SK-N-SH treated with all-trans-retinoic acid at 6 μM for 48 hours (cell line): ENCODE measurements around the gene FHOD1.
A peak's percentile ranks its signal among the peaks of the same experiment; 100 is the strongest.

Experiments
- ATAC-seq: fragments of 200-7000 bp; cut with Tn5 transposase; 3 replicates; pipeline ENCODE4 v1.9.1; 2020; ENCODE audit warnings: mild to moderate bottlenecking, moderate library complexity
- ARNTL ChIP-seq: fragments of 450-650 bp; formaldehyde crosslinking; IDR thresholded peaks from 2 replicates; pipeline ENCODE4 v1.5.0; 2020; ENCODE audit warnings: low read depth, mild to moderate bottlenecking, moderate library complexity, borderline replicate concordance
- BACH2 ChIP-seq: fragments of 250-450 bp; sonication (Bioruptor Pico); IDR thresholded peaks from 2 replicates; pipeline ENCODE4 v1.9.0; 2021; ENCODE audit warnings: mild to moderate bottlenecking, borderline replicate concordance
- CSRNP3 ChIP-seq: fragments of 250-450 bp; sonication (Bioruptor Pico); IDR thresholded peaks from 2 replicates; pipeline ENCODE4 v1.5.1; 2021; ENCODE audit warnings: mild to moderate bottlenecking, moderate library complexity
- ESRRG ChIP-seq: fragments of 250-450 bp; sonication (Bioruptor Pico); IDR thresholded peaks from 2 replicates; pipeline ENCODE4 v1.6.1; 2021; ENCODE audit warnings: mild to moderate bottlenecking
- GLIS3 ChIP-seq: fragments of 250-450 bp; sonication (Bioruptor Pico); IDR thresholded peaks from 2 replicates; pipeline ENCODE4 v1.5.0; 2020; ENCODE audit warnings: mild to moderate bottlenecking, moderate library complexity
- ISL1 ChIP-seq: fragments of 250-450 bp; sonication (Bioruptor Pico); IDR thresholded peaks from 2 replicates; pipeline ENCODE4 v2.1.2; 2022; ENCODE audit warnings: mild to moderate bottlenecking, moderate library complexity
- OSR1 ChIP-seq: fragments of 250-450 bp; sonication (Bioruptor Pico); IDR thresholded peaks from 2 replicates; pipeline ENCODE4 v1.8.0; 2022; ENCODE audit warnings: moderate library complexity, mild to moderate bottlenecking, inconsistent platforms
- POU6F1 ChIP-seq: fragments of 250-450 bp; sonication (Bioruptor Pico); IDR thresholded peaks from 2 replicates; pipeline ENCODE4 v1.8.0; 2021; ENCODE audit warnings: low read depth, mild to moderate bottlenecking, moderate library complexity, borderline replicate concordance
- PPARA ChIP-seq: fragments of 250-450 bp; sonication (Bioruptor Pico); IDR thresholded peaks from 2 replicates; pipeline ENCODE4 v1.5.0; 2020; ENCODE audit warnings: mild to moderate bottlenecking, borderline replicate concordance
- RARB ChIP-seq: fragments of 250-450 bp; sonication (Bioruptor Pico); IDR thresholded peaks from 2 replicates; pipeline ENCODE4 v1.8.0; 2021; ENCODE audit warnings: mild to moderate bottlenecking, moderate library complexity
- TCF4 ChIP-seq: fragments of 250-450 bp; sonication (Bioruptor Pico); IDR thresholded peaks from 2 replicates; pipeline ENCODE4 v1.8.0; 2021; ENCODE audit warnings: mild to moderate bottlenecking, moderate library complexity, borderline replicate concordance
- TOX ChIP-seq: fragments of 250-450 bp; sonication (Bioruptor Pico); IDR thresholded peaks from 2 replicates; pipeline ENCODE4 v1.8.0; 2021; ENCODE audit warnings: mild to moderate bottlenecking, moderate library complexity, borderline replicate concordance
- ZC3H10 ChIP-seq: fragments of 250-450 bp; sonication (Bioruptor Pico); IDR thresholded peaks from 2 replicates; pipeline ENCODE4 v1.5.1; 2021; ENCODE audit warnings: mild to moderate bottlenecking, moderate library complexity
- ZFP3 ChIP-seq: fragments of 250-450 bp; sonication (Bioruptor Pico); IDR thresholded peaks from 2 replicates; pipeline ENCODE4 v1.5.0; 2020; ENCODE audit warnings: mild to moderate bottlenecking, moderate library complexity
- ZFP30 ChIP-seq: fragments of 450-650 bp; formaldehyde crosslinking; IDR thresholded peaks from 2 replicates; pipeline ENCODE4 v1.5.0; 2022; ENCODE audit warnings: mild to moderate bottlenecking, moderate library complexity
- ZNF565 ChIP-seq: fragments of 450-650 bp; formaldehyde crosslinking; conservative IDR thresholded peaks from 2 replicates; pipeline ENCODE4 v1.5.0; 2020; ENCODE audit warnings: low read depth, mild to moderate bottlenecking, moderate library complexity
- ZNF70 ChIP-seq: fragments of 450-650 bp; formaldehyde crosslinking; IDR thresholded peaks from 2 replicates; pipeline ENCODE4 v1.5.0; 2020; ENCODE audit warnings: mild to moderate bottlenecking, moderate library complexity
- ZNF8 ChIP-seq: fragments of 450-650 bp; formaldehyde crosslinking; IDR thresholded peaks from 2 replicates; pipeline ENCODE4 v1.5.0; 2020; ENCODE audit warnings: mild to moderate bottlenecking, moderate library complexity
- TF ChIP-seq, protein P1 (sequence below): fragments of 250-450 bp; sonication (Bioruptor Pico); IDR thresholded peaks from 2 replicates; pipeline ENCODE4 v1.5.1; 2020; ENCODE audit warnings: low read depth, mild to moderate bottlenecking, moderate library complexity
- TF ChIP-seq, protein P2 (sequence below): fragments of 250-450 bp; sonication (Bioruptor Pico); IDR thresholded peaks from 2 replicates; pipeline ENCODE4 v1.5.0; 2020; ENCODE audit warnings: mild to moderate bottlenecking, moderate library complexity

Gene FHOD1

GRCh38 chr16:67241008-67241900, 6.0 kb downstream of the FHOD1 start:
- TF ChIP-seq OSR1 (CRISPR knock-in tag): no peak
- TF ChIP-seq ZFP3: peak; percentile 69
- ATAC-seq: peak; percentile 58

DNA sequence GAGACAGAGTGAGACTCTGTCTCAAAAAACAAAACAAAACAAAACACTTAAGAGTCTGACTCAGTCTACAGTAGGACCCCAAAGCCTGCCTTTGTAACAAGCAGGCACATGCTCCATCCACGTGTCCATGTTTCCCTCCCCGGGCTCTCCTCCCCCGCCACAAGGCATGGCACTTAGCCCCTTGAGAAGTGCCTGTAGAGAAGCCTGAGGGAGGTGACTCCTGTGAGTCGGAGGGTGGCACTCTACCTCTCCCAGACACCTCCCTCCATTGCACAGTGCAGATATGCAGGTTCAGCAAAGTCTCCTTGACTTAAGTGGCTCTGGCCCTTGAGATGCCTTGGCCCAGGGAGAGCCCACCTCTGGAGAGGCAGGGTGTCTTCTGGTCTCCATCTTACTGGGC, 6.8 kb downstream of the FHOD1 start:
- TF ChIP-seq ZNF8 (CRISPR knock-in tag): no peak
- TF ChIP-seq ZFP3: no peak
- TF ChIP-seq RARB (CRISPR knock-in tag): no peak
- TF ChIP-seq ESRRG (CRISPR knock-in tag): no peak
- no peak for TF ChIP-seq BACH2 (CRISPR knock-in tag)
- TF ChIP-seq TOX (CRISPR knock-in tag): no peak
- no peak for TF ChIP-seq GLIS3
- TF ChIP-seq ISL1 (CRISPR knock-in tag): no peak
- no peak for TF ChIP-seq ZFP30
- TF ChIP-seq, protein P1, sequence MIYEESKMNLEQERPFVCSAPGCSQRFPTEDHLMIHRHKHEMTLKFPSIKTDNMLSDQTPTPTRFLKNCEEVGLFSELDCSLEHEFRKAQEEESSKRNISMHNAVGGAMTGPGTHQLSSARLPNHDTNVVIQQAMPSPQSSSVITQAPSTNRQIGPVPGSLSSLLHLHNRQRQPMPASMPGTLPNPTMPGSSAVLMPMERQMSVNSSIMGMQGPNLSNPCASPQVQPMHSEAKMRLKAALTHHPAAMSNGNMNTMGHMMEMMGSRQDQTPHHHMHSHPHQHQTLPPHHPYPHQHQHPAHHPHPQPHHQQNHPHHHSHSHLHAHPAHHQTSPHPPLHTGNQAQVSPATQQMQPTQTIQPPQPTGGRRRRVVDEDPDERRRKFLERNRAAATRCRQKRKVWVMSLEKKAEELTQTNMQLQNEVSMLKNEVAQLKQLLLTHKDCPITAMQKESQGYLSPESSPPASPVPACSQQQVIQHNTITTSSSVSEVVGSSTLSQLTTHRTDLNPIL (CRISPR knock-in tag): no peak
- no peak for TF ChIP-seq ZNF565 (CRISPR knock-in tag)
- TF ChIP-seq, protein P2, sequence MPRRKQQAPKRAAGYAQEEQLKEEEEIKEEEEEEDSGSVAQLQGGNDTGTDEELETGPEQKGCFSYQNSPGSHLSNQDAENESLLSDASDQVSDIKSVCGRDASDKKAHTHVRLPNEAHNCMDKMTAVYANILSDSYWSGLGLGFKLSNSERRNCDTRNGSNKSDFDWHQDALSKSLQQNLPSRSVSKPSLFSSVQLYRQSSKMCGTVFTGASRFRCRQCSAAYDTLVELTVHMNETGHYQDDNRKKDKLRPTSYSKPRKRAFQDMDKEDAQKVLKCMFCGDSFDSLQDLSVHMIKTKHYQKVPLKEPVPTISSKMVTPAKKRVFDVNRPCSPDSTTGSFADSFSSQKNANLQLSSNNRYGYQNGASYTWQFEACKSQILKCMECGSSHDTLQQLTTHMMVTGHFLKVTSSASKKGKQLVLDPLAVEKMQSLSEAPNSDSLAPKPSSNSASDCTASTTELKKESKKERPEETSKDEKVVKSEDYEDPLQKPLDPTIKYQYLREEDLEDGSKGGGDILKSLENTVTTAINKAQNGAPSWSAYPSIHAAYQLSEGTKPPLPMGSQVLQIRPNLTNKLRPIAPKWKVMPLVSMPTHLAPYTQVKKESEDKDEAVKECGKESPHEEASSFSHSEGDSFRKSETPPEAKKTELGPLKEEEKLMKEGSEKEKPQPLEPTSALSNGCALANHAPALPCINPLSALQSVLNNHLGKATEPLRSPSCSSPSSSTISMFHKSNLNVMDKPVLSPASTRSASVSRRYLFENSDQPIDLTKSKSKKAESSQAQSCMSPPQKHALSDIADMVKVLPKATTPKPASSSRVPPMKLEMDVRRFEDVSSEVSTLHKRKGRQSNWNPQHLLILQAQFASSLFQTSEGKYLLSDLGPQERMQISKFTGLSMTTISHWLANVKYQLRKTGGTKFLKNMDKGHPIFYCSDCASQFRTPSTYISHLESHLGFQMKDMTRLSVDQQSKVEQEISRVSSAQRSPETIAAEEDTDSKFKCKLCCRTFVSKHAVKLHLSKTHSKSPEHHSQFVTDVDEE (CRISPR knock-in tag): no peak
- TF ChIP-seq POU6F1: no peak
- ATAC-seq: no peak

DNA sequence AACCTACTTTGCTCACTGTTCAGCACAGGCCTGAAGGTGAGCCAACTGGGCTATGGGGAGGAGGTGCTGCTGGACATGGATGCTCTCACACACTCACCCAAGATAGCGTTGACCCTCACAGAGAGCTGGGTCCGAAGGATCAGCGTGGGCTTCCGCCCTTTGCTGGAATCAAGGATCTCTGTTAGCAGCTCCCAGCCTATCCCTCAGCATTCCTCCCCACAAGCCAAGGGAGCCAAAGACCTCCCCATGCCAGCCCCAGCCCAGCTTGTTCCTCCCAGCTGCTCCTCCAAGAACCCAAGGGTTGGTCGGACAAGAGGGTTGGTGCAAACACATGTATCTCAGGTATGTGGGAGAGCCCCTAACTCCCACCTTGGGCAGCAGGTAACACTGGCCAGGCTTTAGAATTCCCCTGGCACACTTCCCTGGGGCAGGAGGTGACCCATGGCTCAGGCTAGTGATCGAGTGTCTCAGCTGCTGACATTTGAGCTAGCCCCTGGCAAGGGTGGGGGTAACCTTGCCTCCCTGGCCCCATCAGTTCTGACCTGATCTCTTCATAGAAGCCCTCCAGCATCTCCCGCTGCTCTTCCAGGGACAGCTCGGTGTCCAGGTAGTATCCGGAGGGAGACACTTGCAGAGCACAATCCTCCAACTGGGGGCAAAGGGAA, 8.3 kb downstream of the FHOD1 start:
- no peak for TF ChIP-seq ARNTL (CRISPR knock-in tag)
- TF ChIP-seq ZC3H10 (CRISPR knock-in tag): no peak
- no peak for TF ChIP-seq OSR1 (CRISPR knock-in tag)
- no peak for TF ChIP-seq PPARA (CRISPR knock-in tag)
- ATAC-seq: no peak

DNA sequence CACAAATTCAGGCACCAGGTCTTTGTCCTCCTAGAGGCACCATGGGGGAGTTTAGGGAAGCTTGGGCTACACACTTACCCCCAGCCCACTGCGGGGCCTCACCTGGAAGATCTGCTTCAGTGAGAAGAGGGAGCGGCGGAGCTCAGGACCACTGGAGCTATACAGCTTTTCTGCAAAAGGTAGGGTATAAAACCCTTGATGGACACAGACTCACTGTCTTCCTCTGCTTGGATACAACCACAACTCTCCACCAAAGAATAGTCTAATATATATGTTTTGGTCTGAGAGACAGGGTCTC, 9.1 kb downstream of the FHOD1 start:
- TF ChIP-seq ARNTL (CRISPR knock-in tag) (no peak), TCF4 (CRISPR knock-in tag) (no peak)
- ATAC-seq: no peak

DNA sequence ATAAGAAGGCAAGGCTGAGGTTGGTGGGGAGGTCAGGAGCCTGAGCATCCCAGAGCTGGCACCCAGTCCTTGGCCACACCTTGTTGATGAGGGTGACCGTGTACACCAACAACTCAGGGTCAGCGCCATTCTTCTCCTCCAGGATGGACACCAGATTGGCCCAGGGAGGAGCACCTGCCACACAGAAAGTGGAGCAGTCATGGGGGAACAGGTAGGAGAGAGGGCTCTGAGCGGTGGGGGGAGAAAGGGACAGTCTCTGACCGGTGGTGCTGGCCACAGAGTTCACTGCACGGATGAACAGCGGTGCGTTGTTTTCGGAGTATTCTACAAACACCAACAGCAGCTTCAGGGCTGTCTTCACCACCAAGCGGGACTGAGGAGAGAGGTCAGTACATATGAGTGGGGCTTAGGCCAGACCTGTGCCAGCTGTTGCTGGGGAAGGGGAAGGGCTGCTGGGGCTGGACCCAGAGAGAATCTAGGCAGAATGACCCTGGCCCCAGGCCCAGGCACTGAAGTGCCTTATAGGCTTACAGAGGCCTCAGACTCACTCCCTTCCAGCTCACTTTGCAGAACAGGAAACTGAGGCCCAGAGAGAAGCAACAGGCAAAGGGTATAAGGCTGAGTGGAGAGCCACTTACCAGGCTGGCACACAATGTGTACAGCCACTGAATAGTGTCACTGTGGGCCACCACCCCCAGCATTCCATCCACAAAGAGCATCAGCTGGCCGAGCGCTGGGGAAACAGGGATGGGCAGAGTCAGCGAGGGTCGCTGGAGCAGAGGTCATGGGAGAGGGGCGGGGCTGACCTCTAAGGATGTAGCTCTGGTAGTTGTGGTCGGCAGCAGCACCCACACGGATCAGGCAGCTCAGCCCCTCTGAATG, 9.6 kb downstream of the FHOD1 start:
- no peak for ATAC-seq
- TF ChIP-seq CSRNP3 (CRISPR knock-in tag): no peak
- no peak for TF ChIP-seq ZFP3
- TF ChIP-seq ZFP30: no peak
- no peak for TF ChIP-seq ZNF70 (CRISPR knock-in tag)
- TF ChIP-seq BACH2 (CRISPR knock-in tag): no peak
- TF ChIP-seq PPARA (CRISPR knock-in tag): no peak
- TF ChIP-seq, protein P1 (CRISPR knock-in tag): no peak
- no peak for TF ChIP-seq OSR1 (CRISPR knock-in tag)
- TF ChIP-seq TOX (CRISPR knock-in tag): no peak
- TF ChIP-seq ZNF8 (CRISPR knock-in tag): no peak
- no peak for TF ChIP-seq ZNF565 (CRISPR knock-in tag)
- TF ChIP-seq ZC3H10 (CRISPR knock-in tag): no peak
- TF ChIP-seq TCF4 (CRISPR knock-in tag): no peak
